ENCODE measurements around the gene LRRC32.

- TF ChIP-seq CTCF (IDR thresholded peaks at IDR 0.05), result no peak
- no peak for TF ChIP-seq POLR2A (IDR thresholded peaks at IDR 0.05)
- no peak for TF ChIP-seq EP300 (IDR thresholded peaks at IDR 0.05)
- TF ChIP-seq POLR2AphosphoS5 (IDR thresholded peaks at IDR 0.05), result no peak
Measured at GRCh38 chr11:76696756-76697155, 26.2 kb upstream of the LRRC32 start.

Measured in stomach (tissue), 4 donors.